ENCODE data around the gene C10orf71. TPM values are rescaled to one million over a fixed set of nuclear protein-coding genes. Genes with fewer than 3 reads are reported as not detected.

Gene C10orf71
- polyA plus RNA-seq, 1 of the 3 experiments (the other 2 are of a cell fraction), result not detected

GRCh38 chr10:49295297-49295696, 3.7 kb upstream of the C10orf71 start:
- Histone ChIP-seq H3K9me3 (no peaks in the 10 kb centered on the region), H3K4me1 (ENCODE audit: control insufficient read depth in 1 of 2, insufficient read depth in 2 of 2, low read depth in 1 of 2, low read length in 1 of 2) (peaks cover 0 to 42% of the 10 kb centered on the region in 2 experiments; a peak in 2 of 4 replicates), H3K9ac (no peak overlapping the region), H3K27me3 (ENCODE audit: insufficient read depth) (no peaks in the 10 kb centered on the region), H3K9me2 (no peaks in the 10 kb centered on the region), H3K4me2 (no peak overlapping the region), H3K4me3 (ENCODE audit: low read depth in 2 of 2, low read length in 1 of 2) (no peak overlapping the region), H2AFZ (ENCODE audit: low read depth) (no peak overlapping the region), H3K36me3 (replicated peaks in 1 of 2; ENCODE audit: control insufficient read depth in 1 of 2, insufficient read depth in 2 of 2, low read length in 1 of 2) (no peaks in the 10 kb centered on the region), H3K27ac (ENCODE audit: low read depth in 2 of 2, low read length in 1 of 2) (no peak overlapping the region), H3K79me2 (ENCODE audit: insufficient read depth) (no peaks in the 10 kb centered on the region), H3F3A (replicated peaks; ENCODE audit: insufficient read depth) (no peaks in the 10 kb centered on the region), H4K20me1 (ENCODE audit: insufficient read depth) (no peaks in the 10 kb centered on the region)
- TF ChIP-seq EP300 (IDR thresholded peaks at IDR 0.05; ENCODE audit: borderline replicate concordance in 1 of 2, low read depth in 1 of 2, low read length in 1 of 2) (no peak), POLR2AphosphoS5 (IDR thresholded peaks at IDR 0.05; ENCODE audit: low read depth, low read length) (no peak), GATA2 (CRISPR knock-in tag; IDR thresholded peaks at IDR 0.05) (no peak)
- ChIA-PET POLR2A (interaction anchor here (0.9 kb wide), 1 partner anchor 24 kb away, joined by 3 read pairs; no protein-coding TSS in a partner anchor), CTCF (interaction anchor here (0.9 to 1.4 kb wide), 2 partner anchors 112 to 286 kb away, joined by 3 to 7 read pairs; no protein-coding TSS in a partner anchor)
- no peak for DNase-seq
- 46% methylated on average over 2 of the region's 3 CpGs for WGBS (ENCODE audit: low lambda C conversion rate)

GRCh38 chr10:49296382-49296781, 2.6 kb upstream of the C10orf71 start:
- Histone ChIP-seq H3K9ac (no peak overlapping the region), H4K20me1 (ENCODE audit: insufficient read depth) (no peaks in the 10 kb centered on the region), H3K79me2 (ENCODE audit: insufficient read depth) (no peaks in the 10 kb centered on the region), H3K27me3 (ENCODE audit: insufficient read depth) (no peaks in the 10 kb centered on the region), H3F3A (replicated peaks; ENCODE audit: insufficient read depth) (no peaks in the 10 kb centered on the region), H3K36me3 (replicated peaks in 1 of 2; ENCODE audit: control insufficient read depth in 1 of 2, insufficient read depth in 2 of 2, low read length in 1 of 2) (no peaks in the 10 kb centered on the region), H3K9me2 (no peaks in the 10 kb centered on the region), H3K4me1 (ENCODE audit: control insufficient read depth in 1 of 2, insufficient read depth in 2 of 2, low read depth in 1 of 2, low read length in 1 of 2) (peaks cover 0 to 46% of the 10 kb centered on the region in 2 experiments; a peak in 2 of 4 replicates), H3K4me3 (ENCODE audit: low read depth in 2 of 2, low read length in 1 of 2) (no peak overlapping the region), H3K9me3 (no peaks in the 10 kb centered on the region), H3K4me2 (no peak overlapping the region), H2AFZ (ENCODE audit: low read depth) (no peak overlapping the region), H3K27ac (ENCODE audit: low read depth in 2 of 2, low read length in 1 of 2) (no peak overlapping the region)
- 43% methylated on average over 7 of the region's 7 CpGs for WGBS (ENCODE audit: low lambda C conversion rate)
- no peak for DNase-seq
- TF ChIP-seq FOSL2 (IDR thresholded peaks at IDR 0.05; ENCODE audit: borderline replicate concordance, low read depth), result no peak
- no peak for TF ChIP-seq MEF2A (IDR thresholded peaks at IDR 0.05; ENCODE audit: borderline replicate concordance, low read depth)
- TF ChIP-seq TEAD4 (IDR thresholded peaks at IDR 0.05; ENCODE audit: borderline replicate concordance, insufficient read depth), result no peak
- no peak for TF ChIP-seq RCOR1 (IDR thresholded peaks at IDR 0.05; ENCODE audit: low read length)
- TF ChIP-seq RXRA (IDR thresholded peaks at IDR 0.05; ENCODE audit: borderline replicate concordance, low read depth), result no peak
- no peak for TF ChIP-seq RFX5 (IDR thresholded peaks at IDR 0.05; ENCODE audit: low read length)
- CTCF ChIA-PET, result interaction anchor here (0.8 to 1.9 kb wide), 5 partner anchors 63 to 639 kb away, joined by 3 to 5 read pairs (median 4); no protein-coding TSS in a partner anchor
- POLR2A ChIA-PET, result no interaction called here

- Histone ChIP-seq H3K79me2 (ENCODE audit: insufficient read depth) (no peaks in the 10 kb centered on the region), H3K4me3 (ENCODE audit: low read depth in 2 of 2, low read length in 1 of 2) (no peak overlapping the region), H3K4me1 (ENCODE audit: control insufficient read depth in 1 of 2, insufficient read depth in 2 of 2, low read depth in 1 of 2, low read length in 1 of 2) (peaks cover 0 to 50% of the 10 kb centered on the region in 2 experiments; a peak in 2 of 4 replicates), H4K20me1 (ENCODE audit: insufficient read depth) (no peaks in the 10 kb centered on the region), H3K36me3 (replicated peaks in 1 of 2; ENCODE audit: control insufficient read depth in 1 of 2, insufficient read depth in 2 of 2, low read length in 1 of 2) (no peaks in the 10 kb centered on the region), H3K27me3 (ENCODE audit: insufficient read depth) (no peaks in the 10 kb centered on the region), H3K27ac (ENCODE audit: low read depth in 2 of 2, low read length in 1 of 2) (no peak overlapping the region), H3F3A (replicated peaks; ENCODE audit: insufficient read depth) (no peaks in the 10 kb centered on the region), H3K9ac (no peak overlapping the region), H3K9me3 (no peaks in the 10 kb centered on the region), H3K9me2 (no peaks in the 10 kb centered on the region), H3K4me2 (no peak overlapping the region), H2AFZ (ENCODE audit: low read depth) (no peak overlapping the region)
- DNase-seq, result no peak
- ChIA-PET CTCF (interaction anchor here (1.1 to 1.9 kb wide), 4 partner anchors 63 to 639 kb away, joined by 3 to 5 read pairs (median 4); no protein-coding TSS in a partner anchor), POLR2A (no interaction called here)
- TF ChIP-seq JUND (IDR thresholded peaks at IDR 0.05), result no peak
- no peak for TF ChIP-seq PBX3 (IDR thresholded peaks at IDR 0.05)
- TF ChIP-seq CHD2 (IDR thresholded peaks at IDR 0.05; ENCODE audit: low read length, partially characterized antibody), result no peak
- TF ChIP-seq FOXM1 (IDR thresholded peaks at IDR 0.05; ENCODE audit: low read depth), result no peak
- TF ChIP-seq RXRA (IDR thresholded peaks at IDR 0.05; ENCODE audit: borderline replicate concordance, low read depth), result no peak
- no peak for TF ChIP-seq CTCF (IDR thresholded peaks at IDR 0.05)
- no peak for TF ChIP-seq RCOR1 (IDR thresholded peaks at IDR 0.05; ENCODE audit: low read length)
- no peak for TF ChIP-seq ELF1 (IDR thresholded peaks at IDR 0.05)
- no peak for TF ChIP-seq MXI1 (IDR thresholded peaks at IDR 0.05; ENCODE audit: low read depth, low read length)
- TF ChIP-seq, protein P1, sequence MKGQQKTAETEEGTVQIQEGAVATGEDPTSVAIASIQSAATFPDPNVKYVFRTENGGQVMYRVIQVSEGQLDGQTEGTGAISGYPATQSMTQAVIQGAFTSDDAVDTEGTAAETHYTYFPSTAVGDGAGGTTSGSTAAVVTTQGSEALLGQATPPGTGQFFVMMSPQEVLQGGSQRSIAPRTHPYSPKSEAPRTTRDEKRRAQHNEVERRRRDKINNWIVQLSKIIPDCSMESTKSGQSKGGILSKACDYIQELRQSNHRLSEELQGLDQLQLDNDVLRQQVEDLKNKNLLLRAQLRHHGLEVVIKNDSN (IDR thresholded peaks at IDR 0.05; ENCODE audit: borderline replicate concordance, low read depth), result no peak
- 32% methylated on average over 8 of the region's 8 CpGs for WGBS (ENCODE audit: low lambda C conversion rate)
Measured at GRCh38 chr10:49296836-49297235, 2.1 kb upstream of the C10orf71 start.

Measured in SK-N-SH (cell line).